Measurements from ENCODE around the gene HSDL1. TPM values are rescaled to one million over a fixed set of nuclear protein-coding genes. Genes with fewer than 3 reads are reported as not detected.

The HSDL1 gene
- total and polyA plus RNA-seq, 4 donors, result 3.0 to 9.6 (median 5.3) TPM

- WGBS, result 57% methylated on average over 11 of the region's 11 CpGs
- TF ChIP-seq HNF4G (IDR thresholded peaks at IDR 0.05), result no peak
- TF ChIP-seq, protein P1, sequence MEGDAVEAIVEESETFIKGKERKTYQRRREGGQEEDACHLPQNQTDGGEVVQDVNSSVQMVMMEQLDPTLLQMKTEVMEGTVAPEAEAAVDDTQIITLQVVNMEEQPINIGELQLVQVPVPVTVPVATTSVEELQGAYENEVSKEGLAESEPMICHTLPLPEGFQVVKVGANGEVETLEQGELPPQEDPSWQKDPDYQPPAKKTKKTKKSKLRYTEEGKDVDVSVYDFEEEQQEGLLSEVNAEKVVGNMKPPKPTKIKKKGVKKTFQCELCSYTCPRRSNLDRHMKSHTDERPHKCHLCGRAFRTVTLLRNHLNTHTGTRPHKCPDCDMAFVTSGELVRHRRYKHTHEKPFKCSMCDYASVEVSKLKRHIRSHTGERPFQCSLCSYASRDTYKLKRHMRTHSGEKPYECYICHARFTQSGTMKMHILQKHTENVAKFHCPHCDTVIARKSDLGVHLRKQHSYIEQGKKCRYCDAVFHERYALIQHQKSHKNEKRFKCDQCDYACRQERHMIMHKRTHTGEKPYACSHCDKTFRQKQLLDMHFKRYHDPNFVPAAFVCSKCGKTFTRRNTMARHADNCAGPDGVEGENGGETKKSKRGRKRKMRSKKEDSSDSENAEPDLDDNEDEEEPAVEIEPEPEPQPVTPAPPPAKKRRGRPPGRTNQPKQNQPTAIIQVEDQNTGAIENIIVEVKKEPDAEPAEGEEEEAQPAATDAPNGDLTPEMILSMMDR (IDR thresholded peaks at IDR 0.05; ENCODE audit: low read depth, low read length, missing input control), result peak; percentile 61
- TF ChIP-seq, protein P2, sequence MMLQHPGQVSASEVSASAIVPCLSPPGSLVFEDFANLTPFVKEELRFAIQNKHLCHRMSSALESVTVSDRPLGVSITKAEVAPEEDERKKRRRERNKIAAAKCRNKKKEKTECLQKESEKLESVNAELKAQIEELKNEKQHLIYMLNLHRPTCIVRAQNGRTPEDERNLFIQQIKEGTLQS (IDR thresholded peaks at IDR 0.05), result no peak
- peak; percentile 75 to 84 for TF ChIP-seq RAD21 (IDR thresholded peaks at IDR 0.05)
- Histone ChIP-seq H3K4me1 (ENCODE audit: control insufficient read depth in 4 of 4, insufficient read depth in 4 of 4, low read length in 3 of 4) (no peaks in the 10 kb centered on the region), H3K9me3 (ENCODE audit: control insufficient read depth in 4 of 4, low read length in 3 of 4) (no peaks in the 10 kb centered on the region), H3K9ac (ENCODE audit: low read depth in 1 of 2, low read length in 2 of 2) (no peak overlapping the region), H3K27ac (ENCODE audit: low read depth in 1 of 2, low read length in 2 of 2) (no peak overlapping the region), H3K27me3 (ENCODE audit: control insufficient read depth in 4 of 4, insufficient read depth in 4 of 4, low read length in 3 of 4) (no peaks in the 10 kb centered on the region), H3K4me3 (ENCODE audit: low read depth in 1 of 3, low read length in 3 of 3) (no peak overlapping the region), H3K36me3 (ENCODE audit: control insufficient read depth in 4 of 4, insufficient read depth in 3 of 4, low read depth in 1 of 4, low read length in 3 of 4) (peaks cover 4 to 72% (median 51%) of the 10 kb centered on the region in 4 donors)
- peak; percentile 65 for DNase-seq (ENCODE audit: low spot score)
Measured at GRCh38 chr16:84084570-84085270, 60.3 kb downstream of the HSDL1 start.

DNA sequence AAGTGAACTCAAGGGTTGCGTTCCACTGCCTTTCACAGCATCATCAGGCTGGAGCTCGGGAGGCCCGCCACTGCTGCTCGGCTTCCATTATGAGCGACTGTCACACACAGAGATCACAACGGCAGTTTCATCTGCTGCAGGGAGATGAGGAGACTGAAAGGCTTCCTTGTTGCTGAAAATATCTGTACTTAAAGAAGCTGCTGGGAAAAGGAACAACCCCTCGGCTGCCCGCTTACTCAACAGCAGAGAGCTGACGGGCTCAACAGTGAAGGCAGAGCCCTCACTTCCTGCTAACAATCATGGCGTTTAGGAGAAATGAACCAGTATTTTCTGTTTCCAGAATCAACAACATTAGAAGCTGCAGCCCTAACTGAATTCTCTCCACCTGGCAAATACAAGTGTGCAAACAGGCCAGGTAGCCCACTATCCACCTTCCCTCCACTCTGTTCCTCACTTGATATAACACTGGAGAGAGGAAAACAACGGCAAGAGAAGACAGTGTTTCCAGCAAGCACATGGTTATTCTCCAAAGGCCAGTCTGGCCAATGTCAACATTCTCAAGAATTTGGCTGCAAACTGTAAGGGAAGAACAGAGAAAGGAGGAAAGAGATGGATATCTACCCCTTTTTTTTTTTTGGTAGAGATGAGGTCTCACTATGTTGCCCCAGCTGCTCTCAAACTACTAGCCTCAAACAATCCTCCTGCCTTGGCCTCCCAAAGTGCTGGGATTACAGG, 62.0 kb downstream of the HSDL1 start:
- no peak overlapping the region for H3K9ac ChIP-seq (ENCODE audit: low read depth in 1 of 2, low read length in 2 of 2)
- TF ChIP-seq, protein P1 (IDR thresholded peaks at IDR 0.05; ENCODE audit: low read depth, low read length, missing input control), result no peak
- TF ChIP-seq FOXA1 (IDR thresholded peaks at IDR 0.05) (no peak), HNF4A (conservative IDR thresholded peaks at IDR 0.05) (no peak), GABPA (IDR thresholded peaks at IDR 0.05 in 1 of 2, conservative IDR thresholded peaks at IDR 0.05 in 1 of 2) (no peak), NR2F2 (IDR thresholded peaks at IDR 0.05) (no peak), SP1 (IDR thresholded peaks at IDR 0.05) (no peak), EGR1 (IDR thresholded peaks at IDR 0.05; ENCODE audit: low read depth in 2 of 2) (no peak), YY1 (IDR thresholded peaks at IDR 0.05) (no peak), JUND (IDR thresholded peaks at IDR 0.05) (no peak), RXRA (IDR thresholded peaks at IDR 0.05) (no peak), FOXA2 (IDR thresholded peaks at IDR 0.05) (no peak), HNF4G (IDR thresholded peaks at IDR 0.05) (no peak)
- TF ChIP-seq, protein P3, sequence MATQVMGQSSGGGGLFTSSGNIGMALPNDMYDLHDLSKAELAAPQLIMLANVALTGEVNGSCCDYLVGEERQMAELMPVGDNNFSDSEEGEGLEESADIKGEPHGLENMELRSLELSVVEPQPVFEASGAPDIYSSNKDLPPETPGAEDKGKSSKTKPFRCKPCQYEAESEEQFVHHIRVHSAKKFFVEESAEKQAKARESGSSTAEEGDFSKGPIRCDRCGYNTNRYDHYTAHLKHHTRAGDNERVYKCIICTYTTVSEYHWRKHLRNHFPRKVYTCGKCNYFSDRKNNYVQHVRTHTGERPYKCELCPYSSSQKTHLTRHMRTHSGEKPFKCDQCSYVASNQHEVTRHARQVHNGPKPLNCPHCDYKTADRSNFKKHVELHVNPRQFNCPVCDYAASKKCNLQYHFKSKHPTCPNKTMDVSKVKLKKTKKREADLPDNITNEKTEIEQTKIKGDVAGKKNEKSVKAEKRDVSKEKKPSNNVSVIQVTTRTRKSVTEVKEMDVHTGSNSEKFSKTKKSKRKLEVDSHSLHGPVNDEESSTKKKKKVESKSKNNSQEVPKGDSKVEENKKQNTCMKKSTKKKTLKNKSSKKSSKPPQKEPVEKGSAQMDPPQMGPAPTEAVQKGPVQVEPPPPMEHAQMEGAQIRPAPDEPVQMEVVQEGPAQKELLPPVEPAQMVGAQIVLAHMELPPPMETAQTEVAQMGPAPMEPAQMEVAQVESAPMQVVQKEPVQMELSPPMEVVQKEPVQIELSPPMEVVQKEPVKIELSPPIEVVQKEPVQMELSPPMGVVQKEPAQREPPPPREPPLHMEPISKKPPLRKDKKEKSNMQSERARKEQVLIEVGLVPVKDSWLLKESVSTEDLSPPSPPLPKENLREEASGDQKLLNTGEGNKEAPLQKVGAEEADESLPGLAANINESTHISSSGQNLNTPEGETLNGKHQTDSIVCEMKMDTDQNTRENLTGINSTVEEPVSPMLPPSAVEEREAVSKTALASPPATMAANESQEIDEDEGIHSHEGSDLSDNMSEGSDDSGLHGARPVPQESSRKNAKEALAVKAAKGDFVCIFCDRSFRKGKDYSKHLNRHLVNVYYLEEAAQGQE (IDR thresholded peaks at IDR 0.05), result no peak
- TF ChIP-seq, protein P2 (IDR thresholded peaks at IDR 0.05), result no peak
- no peaks in the 10 kb centered on the region for H3K27me3 ChIP-seq (ENCODE audit: control insufficient read depth in 4 of 4, insufficient read depth in 4 of 4, low read length in 3 of 4)
- H3K36me3 ChIP-seq (ENCODE audit: control insufficient read depth in 4 of 4, insufficient read depth in 3 of 4, low read depth in 1 of 4, low read length in 3 of 4), result peaks cover 8 to 68% (median 45%) of the 10 kb centered on the region in 4 donors
- no peak overlapping the region for H3K27ac ChIP-seq (ENCODE audit: low read depth in 1 of 2, low read length in 2 of 2)
- no peaks in the 10 kb centered on the region for H3K4me1 ChIP-seq (ENCODE audit: control insufficient read depth in 4 of 4, insufficient read depth in 4 of 4, low read length in 3 of 4)
- no peak overlapping the region for H3K4me3 ChIP-seq (ENCODE audit: low read depth in 1 of 3, low read length in 3 of 3)
- DNase-seq (ENCODE audit: low spot score), result no peak
- H3K9me3 ChIP-seq (ENCODE audit: control insufficient read depth in 4 of 4, low read length in 3 of 4), result no peaks in the 10 kb centered on the region
- 87% methylated on average over 11 of the region's 11 CpGs for WGBS
